GM12801 (cell line): ENCODE results near the gene HTRA1.

Experiments used
- CTCF ChIP-seq: IDR thresholded peaks from one replicate; pipeline ENCODE4 v1.5.1; 2011; ENCODE audit warnings: control low read depth; ENCODE audit not compliant: insufficient read length; ENCODE audit errors: extremely low read depth

HTRA1 gene

GRCh38 chr10:122475591-122476332 lies 14.4 kb downstream of the HTRA1 start:
- no peak for TF ChIP-seq CTCF

- no peak for TF ChIP-seq CTCF
These were observed 15.0 kb downstream of the HTRA1 start for GRCh38 chr10:122476333-122476695.

GRCh38 chr10:122477436-122477835 lies 16.1 kb downstream of the HTRA1 start:
- no peak for TF ChIP-seq CTCF

DNA sequence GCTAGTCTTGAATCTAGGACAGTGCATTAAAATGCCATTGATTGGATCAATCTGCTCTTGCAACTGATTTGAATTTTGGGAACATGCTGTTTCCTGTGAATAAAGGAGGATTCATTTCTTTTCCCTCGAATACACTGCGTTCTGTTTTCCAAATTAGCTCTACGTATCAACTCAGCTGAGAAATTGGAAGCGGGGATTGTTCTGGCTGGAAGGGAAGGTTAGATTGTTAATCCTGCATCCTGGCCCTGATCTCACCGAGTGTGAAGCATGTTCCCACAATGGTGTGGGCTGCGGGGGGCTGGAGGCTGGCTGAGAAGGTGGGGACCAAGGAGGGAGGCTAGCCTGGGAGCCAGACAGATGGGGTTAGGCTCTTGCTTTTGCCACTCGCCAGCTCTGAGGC lies 17.6 kb downstream of the HTRA1 start:
- no peak for TF ChIP-seq CTCF

GRCh38 chr10:122480146-122480833 lies 18.9 kb downstream of the HTRA1 start:
- no peak for TF ChIP-seq CTCF

DNA sequence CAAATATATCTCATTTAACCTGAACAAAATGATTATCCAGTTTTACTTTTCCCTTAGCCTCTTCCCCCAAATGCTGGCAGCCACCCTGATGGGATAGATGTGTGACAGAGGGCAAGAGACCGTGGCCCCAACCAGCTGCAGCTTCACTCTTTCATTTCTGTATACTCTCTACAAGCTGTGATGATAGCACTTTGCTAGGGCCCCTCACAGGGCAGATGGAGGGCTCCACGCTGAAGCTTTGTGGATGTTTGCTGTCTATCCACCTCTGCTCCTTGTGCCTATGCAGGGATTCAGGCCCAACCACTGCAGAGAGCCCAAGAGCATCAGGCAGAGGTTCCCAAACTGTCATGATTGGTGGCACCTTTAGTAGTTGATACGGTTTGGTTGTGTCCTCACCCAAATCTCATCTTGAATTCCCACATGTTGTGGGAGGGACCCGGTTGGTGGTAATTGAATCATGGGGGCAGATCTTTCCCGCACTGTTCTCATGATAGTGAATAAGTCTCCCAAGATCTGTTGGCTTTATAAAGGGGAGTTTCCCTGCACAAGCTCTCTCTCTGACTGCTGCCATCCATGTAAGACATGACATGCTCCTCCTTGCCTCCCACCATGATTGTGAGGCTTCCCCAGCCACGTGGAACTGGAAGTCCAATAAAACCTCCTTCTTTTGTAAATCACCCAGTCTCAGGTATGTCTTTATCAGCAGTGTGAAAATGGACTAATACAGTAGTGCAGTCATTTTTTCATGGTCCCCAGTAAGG lies 20.1 kb downstream of the HTRA1 start:
- no peak for TF ChIP-seq CTCF

DNA sequence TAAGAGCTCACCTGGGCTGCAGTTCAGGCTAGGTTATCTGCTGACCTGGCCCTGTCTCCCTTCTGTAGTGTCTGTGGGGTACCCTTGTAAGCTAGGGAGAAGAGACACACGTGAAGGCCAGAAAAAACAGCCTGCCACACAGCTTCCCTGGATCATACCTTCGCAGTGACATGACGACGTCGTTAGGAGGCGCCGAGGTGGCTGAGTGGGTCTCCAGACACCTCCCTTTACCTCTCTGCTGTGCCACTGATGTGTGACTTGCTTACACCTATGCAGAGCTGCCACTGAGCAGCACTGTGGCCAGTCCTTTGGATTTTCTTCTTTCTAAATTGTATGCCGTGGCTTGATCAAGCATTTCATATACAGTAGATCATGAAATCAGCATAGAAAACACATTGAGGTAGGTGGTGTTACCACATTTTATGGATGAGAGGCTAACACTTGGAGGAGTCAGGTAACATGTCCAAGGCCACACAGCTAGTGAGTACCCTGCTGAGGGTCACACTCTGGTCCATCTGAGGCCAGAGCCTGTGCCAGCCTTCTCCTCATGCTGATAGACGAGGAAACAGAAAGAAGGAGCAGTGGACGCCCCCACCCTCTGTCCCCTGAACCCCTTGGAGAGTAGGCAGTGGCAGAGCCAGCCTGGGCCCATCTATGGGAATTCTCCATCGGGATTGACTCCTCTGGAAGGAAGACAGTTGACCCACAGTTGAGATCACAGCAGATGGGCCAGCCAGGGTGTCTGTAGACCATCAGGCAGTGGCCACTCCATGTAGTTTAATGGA lies 23.1 kb downstream of the HTRA1 start:
- TF ChIP-seq CTCF, result no peak
